Measurements from ENCODE around the gene VIPR2. TPM values are rescaled to one million over a fixed set of nuclear protein-coding genes. Genes with fewer than 3 reads are reported as not detected.

VIPR2 gene
- polyA plus RNA-seq, 3 donors = 1.2 to 5.2 (median 4.6) TPM

GRCh38 chr7:159046300-159046699 lies 98.4 kb downstream of the VIPR2 start:
- H3K27ac ChIP-seq (ENCODE audit: low read depth, low read length) = no peak overlapping the region
- 95 to 97% (median 97%) methylated on average over 6 of the region's 6 CpGs for WGBS, 3 donors

- WGBS, 3 donors = 94 to 96% (median 96%) methylated on average over 1 of the region's 1 CpG
- H3K27ac ChIP-seq (ENCODE audit: low read depth, low read length) = no peak overlapping the region
Measured at GRCh38 chr7:159045839-159046238, 98.8 kb downstream of the VIPR2 start.

- H3K27ac ChIP-seq (ENCODE audit: low read depth, low read length) = no peak overlapping the region
- 78 to 85% (median 80%) methylated on average over 5 of the region's 5 CpGs for WGBS, 3 donors
Measured at GRCh38 chr7:159042581-159043101, 102.0 kb downstream of the VIPR2 start.

GRCh38 chr7:159042103-159042502 lies 102.6 kb downstream of the VIPR2 start:
- H3K27ac ChIP-seq (ENCODE audit: low read depth, low read length) = no peak overlapping the region
- 70 to 79% (median 72%) methylated on average over 8 of the region's 8 CpGs for WGBS, 3 donors

GRCh38 chr7:159040912-159041711 lies 103.6 kb downstream of the VIPR2 start:
- 90 to 94% (median 92%) methylated on average over 24 of the region's 24 CpGs for WGBS, 3 donors
- no peak overlapping the region for H3K27ac ChIP-seq (ENCODE audit: low read depth, low read length)

GRCh38 chr7:159040146-159040545 lies 104.5 kb downstream of the VIPR2 start:
- H3K27ac ChIP-seq (ENCODE audit: low read depth, low read length) = no peak overlapping the region
- WGBS, 3 donors = 75 to 87% (median 80%) methylated on average over 10 of the region's 10 CpGs

- WGBS, 3 donors = 90 to 96% (median 92%) methylated on average over 14 of the region's 14 CpGs
- H3K27ac ChIP-seq (ENCODE audit: low read depth, low read length) = no peak overlapping the region
Measured at GRCh38 chr7:159039716-159040115, 105.0 kb downstream of the VIPR2 start.

- H3K27ac ChIP-seq (ENCODE audit: low read depth, low read length) = no peak overlapping the region
- 84 to 89% (median 87%) methylated on average over 10 of the region's 10 CpGs for WGBS, 3 donors
Measured at GRCh38 chr7:159038066-159038465, 106.6 kb downstream of the VIPR2 start.

GRCh38 chr7:159036916-159037605 lies 107.6 kb downstream of the VIPR2 start:
- 63 to 76% (median 68%) methylated on average over 21 of the region's 21 CpGs for WGBS, 3 donors

GRCh38 chr7:159035571-159036073 lies 109.0 kb downstream of the VIPR2 start:
- H3K27ac ChIP-seq (ENCODE audit: low read depth, low read length) = no peak overlapping the region
- WGBS, 3 donors = 78 to 83% (median 83%) methylated on average over 21 of the region's 21 CpGs

More at GRCh38 chr7:159036916-159037605, 107.6 kb downstream of the VIPR2 start:
- no peak overlapping the region for H3K27ac ChIP-seq (ENCODE audit: low read depth, low read length)

GRCh38 chr7:159034988-159035387 lies 109.7 kb downstream of the VIPR2 start:
- 81 to 90% (median 85%) methylated on average over 9 of the region's 9 CpGs for WGBS, 3 donors
- no peak overlapping the region for H3K27ac ChIP-seq (ENCODE audit: low read depth, low read length)

GRCh38 chr7:159034394-159034793 lies 110.3 kb downstream of the VIPR2 start:
- 79 to 81% (median 80%) methylated on average over 10 of the region's 10 CpGs for WGBS, 3 donors
- H3K27ac ChIP-seq (ENCODE audit: low read depth, low read length) = no peak overlapping the region

GRCh38 chr7:159033956-159034355 lies 110.7 kb downstream of the VIPR2 start:
- H3K27ac ChIP-seq (ENCODE audit: low read depth, low read length) = no peak overlapping the region
- WGBS, 3 donors = 88 to 93% (median 88%) methylated on average over 16 of the region's 16 CpGs

- 90 to 92% (median 90%) methylated on average over 5 of the region's 5 CpGs for WGBS, 3 donors
- H3K27ac ChIP-seq (ENCODE audit: low read depth, low read length) = no peak overlapping the region
Measured at GRCh38 chr7:159033473-159033825, 111.2 kb downstream of the VIPR2 start.

- WGBS, 3 donors = 78 to 92% (median 83%) methylated on average over 13 of the region's 13 CpGs
- H3K27ac ChIP-seq (ENCODE audit: low read depth, low read length) = no peak overlapping the region
Measured at GRCh38 chr7:159032753-159033472, 111.8 kb downstream of the VIPR2 start.

GRCh38 chr7:159032322-159032721 lies 112.3 kb downstream of the VIPR2 start:
- no peak overlapping the region for H3K27ac ChIP-seq (ENCODE audit: low read depth, low read length)
- 76 to 89% (median 78%) methylated on average over 14 of the region's 14 CpGs for WGBS, 3 donors

- H3K27ac ChIP-seq (ENCODE audit: low read depth, low read length) = no peak overlapping the region
- 91 to 98% (median 93%) methylated on average over 12 to 17 of the region's 17 CpGs for WGBS, 3 donors
Measured at GRCh38 chr7:159031750-159032149, 112.9 kb downstream of the VIPR2 start.

- whole genome bisulfite sequencing, 3 donors = 35 to 49% (median 43%) methylated on average over 30 to 31 of the region's 31 CpGs
- no peak overlapping the region for H3K27ac ChIP-seq (ENCODE audit: low read depth, low read length)
Measured at GRCh38 chr7:159031135-159031701, 113.4 kb downstream of the VIPR2 start.
